DND-41 (cell line): ENCODE measurements around the gene HNRNPH2.

Experiments used
- ATAC-seq: fragments of 200-7000 bp; cut with Tn5 transposase; 3 replicates; pipeline ENCODE4 v1.9.1; 2021; ENCODE audit warnings: low read depth; ENCODE audit not compliant: insufficient read depth
- DNase-seq: peaks from one replicate; pipeline ENCODE4 v3.0.0-alpha.2; 2020
- H2AFZ ChIP-seq: 2 replicates; pipeline ENCODE4 v1.6.0; 2012; ENCODE audit warnings: low read depth, low read length
- H3K27ac ChIP-seq: 2 replicates; pipeline ENCODE4 v1.5.1; 2012; ENCODE audit warnings: low read length, inconsistent platforms
- H3K27me3 ChIP-seq: fragments of 200-600 bp; sonication (generic); 2 replicates; pipeline ENCODE4 v1.6.0; 2012; ENCODE audit warnings: low read length, mild to moderate bottlenecking, inconsistent platforms; ENCODE audit not compliant: insufficient read depth, poor library complexity
- H3K36me3 ChIP-seq: 2 replicates; pipeline ENCODE4 v1.5.1; 2012; ENCODE audit warnings: low read length, inconsistent platforms; ENCODE audit not compliant: insufficient read depth
- H3K4me1 ChIP-seq: 2 replicates; pipeline ENCODE4 v1.5.1; 2012; ENCODE audit warnings: mild to moderate bottlenecking, low read length; ENCODE audit not compliant: insufficient read depth
- H3K4me2 ChIP-seq: 2 replicates; pipeline ENCODE4 v1.6.0; 2012; ENCODE audit warnings: mild to moderate bottlenecking, moderate library complexity, low read length, inconsistent platforms; ENCODE audit not compliant: insufficient read depth
- H3K4me3 ChIP-seq, 2 experiments: fragments of 200-600 bp in 1 of 2; shearing (Covaris generic) in 1 of 2; 2 replicates each; pipeline ENCODE4 v1.5.1; 2012 to 2016; ENCODE audit warnings: inconsistent platforms in 2 of 2, low read length in 2 of 2, mild to moderate bottlenecking in 2 of 2, low read depth in 1 of 2, moderate library complexity in 1 of 2
- H3K79me2 ChIP-seq: 2 replicates; pipeline ENCODE4 v1.6.0; 2012; ENCODE audit warnings: low read length, inconsistent platforms; ENCODE audit not compliant: insufficient read depth
- H3K9ac ChIP-seq: 2 replicates; pipeline ENCODE4 v1.6.0; 2012; ENCODE audit warnings: low read depth, mild to moderate bottlenecking, inconsistent platforms, low read length, moderate library complexity
- H3K9me3 ChIP-seq: 2 replicates; pipeline ENCODE4 v1.5.1; 2012; ENCODE audit warnings: low read length, moderate library complexity, mild to moderate bottlenecking, inconsistent platforms; ENCODE audit not compliant: insufficient read depth, severe bottlenecking
- H4K20me1 ChIP-seq: 2 replicates; pipeline ENCODE4 v1.6.0; 2012; ENCODE audit warnings: low read length; ENCODE audit not compliant: insufficient read depth
- CTCF ChIP-seq: IDR thresholded peaks from 2 replicates; pipeline ENCODE4 v1.5.1; 2012; ENCODE audit warnings: borderline replicate concordance, low read length, moderate library complexity, mild to moderate bottlenecking; ENCODE audit not compliant: poor library complexity, severe bottlenecking; ENCODE audit errors: extremely low read depth
- EZH2 ChIP-seq: IDR thresholded peaks from 3 replicates; pipeline ENCODE4 v1.6.1; 2012; ENCODE audit warnings: borderline replicate concordance, low read depth, mild to moderate bottlenecking, moderate library complexity, low read length, inconsistent platforms; ENCODE audit not compliant: severe bottlenecking

The HNRNPH2 gene

GRCh38 chrX:101450085-101450484 is 42.1 kb downstream of the HNRNPH2 start:
- H2AFZ ChIP-seq = no peak overlapping the region
- TF ChIP-seq EZH2 (no peak), CTCF (no peak)
- no peaks in the 10 kb centered on the region for H3K27me3 ChIP-seq
- H4K20me1 ChIP-seq = no peaks in the 10 kb centered on the region
- H3K4me2 ChIP-seq = no peak overlapping the region
- ATAC-seq = no peak
- DNase-seq = no peak
- no peaks in the 10 kb centered on the region for H3K36me3 ChIP-seq
- no peak overlapping the region for H3K9ac ChIP-seq
- no peaks in the 10 kb centered on the region for H3K9me3 ChIP-seq
- no peak overlapping the region for H3K27ac ChIP-seq
- no peak overlapping the region for H3K4me3 ChIP-seq
- H3K79me2 ChIP-seq = no peaks in the 10 kb centered on the region
- H3K4me1 ChIP-seq = no peaks in the 10 kb centered on the region

- TF ChIP-seq EZH2 (no peak), CTCF (no peak)
- Histone ChIP-seq H4K20me1 (no peaks in the 10 kb centered on the region), H3K4me2 (no peak overlapping the region), H3K36me3 (no peaks in the 10 kb centered on the region), H3K4me1 (no peaks in the 10 kb centered on the region), H3K79me2 (no peaks in the 10 kb centered on the region), H3K9me3 (no peaks in the 10 kb centered on the region), H3K4me3 (no peak overlapping the region), H2AFZ (no peak overlapping the region), H3K27ac (no peak overlapping the region), H3K9ac (no peak overlapping the region), H3K27me3 (no peaks in the 10 kb centered on the region)
- ATAC-seq = no peak
- no peak for DNase-seq
These were observed 42.9 kb downstream of the HNRNPH2 start for GRCh38 chrX:101450961-101451360.

GRCh38 chrX:101452056-101452455 is 44.0 kb downstream of the HNRNPH2 start:
- no peak for ATAC-seq

More at GRCh38 chrX:101452056-101452455, 44.0 kb downstream of the HNRNPH2 start:
- Histone ChIP-seq H3K9ac (no peak overlapping the region), H3K36me3 (no peaks in the 10 kb centered on the region), H3K4me1 (no peaks in the 10 kb centered on the region), H3K9me3 (no peaks in the 10 kb centered on the region), H3K4me2 (no peak overlapping the region), H4K20me1 (no peaks in the 10 kb centered on the region), H3K27ac (no peak overlapping the region), H3K27me3 (no peaks in the 10 kb centered on the region), H3K79me2 (no peaks in the 10 kb centered on the region), H2AFZ (no peak overlapping the region), H3K4me3 (no peak overlapping the region)
- TF ChIP-seq EZH2 = no peak
- no peak for TF ChIP-seq CTCF
- no peak for DNase-seq
